SK-N-SH (cell line): ENCODE data around the gene PEX16. TPM values are rescaled to one million over a fixed set of nuclear protein-coding genes. Genes with fewer than 3 reads are reported as not detected.
"Not testable (repeated sequence)": the region's sequence is repeated elsewhere in the genome, so short reads cannot be mapped to it uniquely, and the experiment has no call there.

Source experiments
- CTCF ChIA-PET: fragments of 300-600, 350-600 bp; formaldehyde crosslinking; extraction: SDS; loops from one replicate; lab custom pipeline; 2021; lab: Yijun Ruan, JAX
- POLR2A ChIA-PET: fragments of 350-600 bp; sonication (Branson Sonifier 250); formaldehyde crosslinking; extraction: SDS; loops from one replicate; lab custom pipeline; 2020; ENCODE audit warnings: antibody characterized with exemption, inconsistent platforms; lab: Yijun Ruan, JAX
- DNase-seq: peaks from one replicate; pipeline ENCODE4 v3.0.0; 2012
- H2AFZ ChIP-seq: fragments of 200-600 bp; sonication (generic); 2 replicates; pipeline ENCODE4 v1.8.1; 2016; ENCODE audit warnings: antibody characterized with exemption, mild to moderate bottlenecking, low read depth
- H3F3A ChIP-seq: fragments of 200-600 bp; sonication (generic); replicated peaks from 2 replicates; pipeline ENCODE3; 2016; ENCODE audit warnings: antibody characterized with exemption, mild to moderate bottlenecking; ENCODE audit not compliant: insufficient read depth
- H3K27ac ChIP-seq, 2 experiments: fragments of 200-500 bp in 1 of 2; fragments of 200-600 bp in 1 of 2; sonication (Bioruptor generic) in 1 of 2; sonication (generic), shearing (Covaris generic) in 1 of 2; 2 replicates each; pipeline versions ENCODE4 v1.5.1 to v1.6.1; 2014 to 2016; ENCODE audit warnings: low read depth in 2 of 2, inconsistent platforms in 1 of 2, low read length in 1 of 2, mild to moderate bottlenecking in 1 of 2, mixed read lengths in 1 of 2
- H3K27me3 ChIP-seq: fragments of 200-600 bp; sonication (generic), shearing (Covaris generic); 2 replicates; pipeline ENCODE4 v1.6.1; 2016; ENCODE audit warnings: mixed run types; ENCODE audit not compliant: insufficient read depth
- H3K36me3 ChIP-seq, 2 experiments: fragments of 200-500 bp in 1 of 2; fragments of 200-600 bp in 1 of 2; sonication (Bioruptor generic) in 1 of 2; sonication (generic) in 1 of 2; replicated peaks in 1 of 2; 2 replicates each; pipeline versions ENCODE3 to v1.5.1; 2014 to 2016; ENCODE audit warnings: low read length in 1 of 2, mild to moderate bottlenecking in 1 of 2; ENCODE audit not compliant: insufficient read depth in 2 of 2, control insufficient read depth in 1 of 2
- H3K4me1 ChIP-seq, 2 experiments: fragments of 200-500 bp in 1 of 2; fragments of 200-600 bp in 1 of 2; sonication (Bioruptor generic) in 1 of 2; sonication (generic), shearing (Covaris generic) in 1 of 2; 2 replicates each; pipeline versions ENCODE4 v1.5.1 to v1.6.1; 2014 to 2016; ENCODE audit warnings: low read depth in 1 of 2, low read length in 1 of 2, mixed run types in 1 of 2; ENCODE audit not compliant: insufficient read depth in 2 of 2, control insufficient read depth in 1 of 2
- H3K4me2 ChIP-seq: fragments of 200-600 bp; sonication (generic), shearing (Covaris generic); 2 replicates; pipeline ENCODE4 v1.6.1; 2017; ENCODE audit warnings: mixed run types
- H3K4me3 ChIP-seq, 2 experiments: fragments of 200-500 bp in 1 of 2; fragments of 200-600 bp in 1 of 2; sonication (Bioruptor generic) in 1 of 2; sonication (generic), shearing (Covaris generic) in 1 of 2; 2 replicates each; pipeline versions ENCODE4 v1.5.1 to v1.8.1; 2014 to 2016; ENCODE audit warnings: low read depth in 2 of 2, inconsistent platforms in 1 of 2, low read length in 1 of 2, mild to moderate bottlenecking in 1 of 2, mixed read lengths in 1 of 2, moderate library complexity in 1 of 2
- H3K79me2 ChIP-seq: fragments of 200-600 bp; sonication (generic); 2 replicates; pipeline ENCODE4 v1.8.1; 2017; ENCODE audit warnings: mild to moderate bottlenecking; ENCODE audit not compliant: insufficient read depth
- H3K9ac ChIP-seq: fragments of 200-600 bp; sonication (generic); 2 replicates; pipeline ENCODE4 v1.6.1; 2017; ENCODE audit warnings: mixed run types
- H3K9me2 ChIP-seq: fragments of 200-600 bp; sonication (generic); 2 replicates; pipeline ENCODE4 v1.6.1; 2017; ENCODE audit warnings: mixed run types
- H3K9me3 ChIP-seq: fragments of 200-600 bp; sonication (generic); 2 replicates; pipeline ENCODE4 v1.6.1; 2017; ENCODE audit warnings: mixed run types, mild to moderate bottlenecking, moderate library complexity
- H4K20me1 ChIP-seq: fragments of 200-600 bp; sonication (generic); 2 replicates; pipeline ENCODE4 v1.6.1; 2017; ENCODE audit warnings: mild to moderate bottlenecking, mixed run types; ENCODE audit not compliant: insufficient read depth
- CHD2 ChIP-seq: fragments of 150-350 bp; IDR thresholded peaks from 2 replicates; pipeline ENCODE4 v1.6.1; 2018; ENCODE audit warnings: low read length; ENCODE audit not compliant: partially characterized antibody
- ELF1 ChIP-seq: IDR thresholded peaks from 2 replicates; pipeline ENCODE4 v1.4.0; 2012
- EP300 ChIP-seq, 2 experiments: IDR thresholded peaks; 2 replicates each; pipeline versions ENCODE4 v1.4.0 to v1.6.1; 2012; ENCODE audit warnings: borderline replicate concordance in 1 of 2, low read depth in 1 of 2, low read length in 1 of 2
- EZH2phosphoT487 ChIP-seq: fragments of 200-600 bp; sonication (generic); IDR thresholded peaks from 2 replicates; pipeline ENCODE4 v1.6.1; 2017; ENCODE audit warnings: low read depth, mixed run types, mild to moderate bottlenecking, antibody characterized with exemption, moderate library complexity, borderline replicate concordance
- REST ChIP-seq: IDR thresholded peaks from 2 replicates; pipeline ENCODE4 v1.6.1; 2012; ENCODE audit warnings: mild to moderate bottlenecking, low read depth, low read length, moderate library complexity
- TAF1 ChIP-seq: IDR thresholded peaks from 2 replicates; pipeline ENCODE4 v1.6.1; 2012; ENCODE audit warnings: low read depth, mild to moderate bottlenecking, low read length, moderate library complexity, borderline replicate concordance
- TEAD4 ChIP-seq: IDR thresholded peaks from 2 replicates; pipeline ENCODE4 v1.4.0; 2012; ENCODE audit warnings: mild to moderate bottlenecking, borderline replicate concordance; ENCODE audit not compliant: insufficient read depth
- WGBS: methylation state at CpG from one replicate; pipeline ENCODE4 v1.1.6; 2017; ENCODE audit warnings: low lambda C conversion rate; 5-methylcytosine and 5-hydroxymethylcytosine counted together
- polyA plus RNA-seq, 3 experiments: library from polyadenylated mRNA; depleted of rRNA; stranded (reverse); fragments of >200 nt; gene quantifications; 2 replicates each; pipeline ENCODE4 v1.2.3, GENCODE V29; 2012
- TF ChIP-seq, protein P1 (sequence below): IDR thresholded peaks from 2 replicates; pipeline ENCODE4 v1.4.0; 2012; ENCODE audit warnings: low read depth
- TF ChIP-seq, protein P2 (sequence below): fragments of 200-600 bp; sonication (generic); IDR thresholded peaks from 2 replicates; pipeline ENCODE4 v1.6.1; 2017; ENCODE audit warnings: antibody characterized with exemption, mild to moderate bottlenecking, moderate library complexity

Gene PEX16
- polyA plus RNA-seq, 1 of the 3 experiments (the other 2 are of a cell fraction): 46.4 TPM

- Histone ChIP-seq H3K9ac (peak overlapping the region; percentile 78), H3K27me3 (no peaks in the 10 kb centered on the region), H3K4me3 (peak overlapping the region; percentile 52 to 93), H4K20me1 (peaks cover 9% of the 10 kb centered on the region; the same call in 1 of the 2 replicates), H3K79me2 (no peaks in the 10 kb centered on the region), H3K9me2 (no peaks in the 10 kb centered on the region), H3K36me3 (peaks cover 0 to 25% of the 10 kb centered on the region in 2 experiments), H3K4me1 (peaks cover 11 to 37% of the 10 kb centered on the region in 2 experiments; a peak in 2 of 4 replicates), H3K27ac (peak overlapping the region in 1 of 2 experiments; percentile 76; a peak in 1 of 4 replicates), H3F3A (no peaks in the 10 kb centered on the region), H3K4me2 (peak overlapping the region; percentile 99), H2AFZ (no peak overlapping the region), H3K9me3 (no peaks in the 10 kb centered on the region)
- ChIA-PET POLR2A (interaction anchor here (0.7 kb wide), 1 partner anchor 17 kb away, joined by 3 read pairs; no protein-coding TSS in a partner anchor), CTCF (interaction anchor here (1.1 to 2.8 kb wide), 3 partner anchors 18 to 130 kb away, joined by 3 to 17 read pairs (median 3); no protein-coding TSS in a partner anchor)
- WGBS: 63% methylated on average over 8 of the region's 8 CpGs
- DNase-seq: peak; percentile 42
- TF ChIP-seq ELF1: no peak
- TF ChIP-seq, all 33 proteins: peak for 0
Measured at GRCh38 chr11:45900916-45901617, 16.6 kb downstream of the PEX16 start.

- H3F3A ChIP-seq, H2AFZ ChIP-seq, H3K9me2 ChIP-seq, H3K27me3 ChIP-seq, H4K20me1 ChIP-seq, H3K9me3 ChIP-seq, POLR2A ChIA-PET, H3K79me2 ChIP-seq: not testable (repeated sequence)
- peak; percentile 72 for DNase-seq
- CTCF ChIA-PET: interaction anchor here (1.1 to 2.8 kb wide), 2 partner anchors 19 to 28 kb away, joined by 3 to 17 read pairs; no protein-coding TSS in a partner anchor
- H3K4me3 ChIP-seq: peak overlapping the region; percentile 52 to 93
- peak overlapping the region; percentile 78 for H3K9ac ChIP-seq
- H3K36me3 ChIP-seq: peaks cover 0 to 23% of the 10 kb centered on the region in 2 experiments
- 15% methylated on average over 22 of the region's 59 CpGs for WGBS
- peak overlapping the region; percentile 99 for H3K4me2 ChIP-seq
- H3K4me1 ChIP-seq: peaks cover 11 to 42% of the 10 kb centered on the region in 2 experiments; a peak in 2 of 4 replicates
- H3K27ac ChIP-seq: peak overlapping the region in 1 of 2 experiments; percentile 76; a peak in 1 of 4 replicates
Measured at GRCh38 chr11:45900175-45900800, 17.4 kb downstream of the PEX16 start.

DNA sequence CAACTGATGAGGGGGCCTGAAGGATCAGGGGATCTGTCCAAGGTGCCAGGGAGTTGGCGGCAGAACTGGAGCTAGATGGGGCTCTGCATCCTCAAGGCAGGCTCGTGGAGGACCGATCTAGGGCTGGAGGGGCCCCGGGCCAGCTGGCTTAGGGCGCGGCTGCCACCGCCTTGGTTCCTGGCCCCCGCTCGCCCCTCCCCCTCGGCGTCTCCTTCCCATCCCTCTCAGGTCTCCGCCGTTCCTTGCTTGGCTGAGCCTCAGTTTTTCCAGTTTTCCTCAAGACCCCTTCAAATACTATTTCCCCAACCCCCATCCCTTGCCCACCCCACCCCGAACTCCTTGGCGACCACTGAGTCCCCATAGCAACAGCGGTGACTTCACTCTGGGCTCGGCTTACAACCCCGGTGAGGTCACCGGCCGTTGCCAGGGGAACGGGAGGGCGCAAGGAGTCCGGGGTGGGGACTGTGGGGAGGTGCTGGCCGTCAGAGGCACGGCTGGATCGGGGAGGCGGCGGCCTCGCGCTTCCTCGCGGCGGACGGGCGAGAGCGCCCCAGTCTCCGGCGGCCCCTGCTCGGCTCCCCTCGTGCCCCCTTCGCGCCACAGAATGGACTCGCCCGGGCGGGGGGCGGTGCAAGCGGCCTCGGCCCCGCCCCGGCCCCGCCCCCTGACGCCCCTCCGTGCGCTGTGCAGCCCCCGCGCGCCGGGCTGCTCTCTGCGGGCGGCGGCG, 18.1 kb downstream of the PEX16 start:
- POLR2A ChIA-PET: interaction anchor here (0.8 to 1.2 kb wide), 4 partner anchors 8 to 18 kb away, joined by 3 to 4 read pairs (median 3); partner anchors contain the start of gene PEX16
- Histone ChIP-seq H3K4me1 (peaks cover 11 to 45% of the 10 kb centered on the region in 2 experiments; a peak in 2 of 4 replicates), H3K9me3 (no peaks in the 10 kb centered on the region), H3K4me3 (peak overlapping the region; percentile 52 to 93), H3F3A (no peaks in the 10 kb centered on the region), H3K79me2 (no peaks in the 10 kb centered on the region), H3K27ac (peak overlapping the region; percentile 76 to 89), H3K4me2 (peak overlapping the region; percentile 99), H3K36me3 (peaks cover 0 to 20% of the 10 kb centered on the region in 2 experiments), H3K27me3 (no peaks in the 10 kb centered on the region), H2AFZ (no peak overlapping the region), H3K9ac (peak overlapping the region; percentile 78; the same call in 1 of the 2 replicates), H3K9me2 (no peaks in the 10 kb centered on the region), H4K20me1 (peaks cover 9% of the 10 kb centered on the region; the same call in 1 of the 2 replicates)
- CTCF ChIA-PET: interaction anchor here (0.6 to 4.0 kb wide), 5 partner anchors 9 to 107 kb away, joined by 3 to 31 read pairs (median 4); no protein-coding TSS in a partner anchor
- peak; percentile 97 for DNase-seq
- 10% methylated on average over 9 of the region's 62 CpGs for WGBS
- peak; percentile 98 for TF ChIP-seq REST
- no peak for TF ChIP-seq TEAD4
- TF ChIP-seq, protein P1, sequence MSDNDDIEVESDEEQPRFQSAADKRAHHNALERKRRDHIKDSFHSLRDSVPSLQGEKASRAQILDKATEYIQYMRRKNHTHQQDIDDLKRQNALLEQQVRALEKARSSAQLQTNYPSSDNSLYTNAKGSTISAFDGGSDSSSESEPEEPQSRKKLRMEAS: peak; percentile 4; the same call in 1 of the 2 replicates
- no peak for TF ChIP-seq EZH2phosphoT487
- no peak for TF ChIP-seq ELF1
- TF ChIP-seq TAF1: no peak
- TF ChIP-seq, protein P2, sequence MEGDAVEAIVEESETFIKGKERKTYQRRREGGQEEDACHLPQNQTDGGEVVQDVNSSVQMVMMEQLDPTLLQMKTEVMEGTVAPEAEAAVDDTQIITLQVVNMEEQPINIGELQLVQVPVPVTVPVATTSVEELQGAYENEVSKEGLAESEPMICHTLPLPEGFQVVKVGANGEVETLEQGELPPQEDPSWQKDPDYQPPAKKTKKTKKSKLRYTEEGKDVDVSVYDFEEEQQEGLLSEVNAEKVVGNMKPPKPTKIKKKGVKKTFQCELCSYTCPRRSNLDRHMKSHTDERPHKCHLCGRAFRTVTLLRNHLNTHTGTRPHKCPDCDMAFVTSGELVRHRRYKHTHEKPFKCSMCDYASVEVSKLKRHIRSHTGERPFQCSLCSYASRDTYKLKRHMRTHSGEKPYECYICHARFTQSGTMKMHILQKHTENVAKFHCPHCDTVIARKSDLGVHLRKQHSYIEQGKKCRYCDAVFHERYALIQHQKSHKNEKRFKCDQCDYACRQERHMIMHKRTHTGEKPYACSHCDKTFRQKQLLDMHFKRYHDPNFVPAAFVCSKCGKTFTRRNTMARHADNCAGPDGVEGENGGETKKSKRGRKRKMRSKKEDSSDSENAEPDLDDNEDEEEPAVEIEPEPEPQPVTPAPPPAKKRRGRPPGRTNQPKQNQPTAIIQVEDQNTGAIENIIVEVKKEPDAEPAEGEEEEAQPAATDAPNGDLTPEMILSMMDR: no peak
- peak in 1 of 2 experiments; percentile 45; a peak in 1 of 4 replicates for TF ChIP-seq EP300 (IDR thresholded peaks at IDR 0.05; ENCODE audit: borderline replicate concordance in 1 of 2, low read depth in 1 of 2, low read length in 1 of 2)
- TF ChIP-seq CHD2: peak; percentile 12
